Measurements from ENCODE around the gene NINJ2.
"Not testable (repeated sequence)": the region's sequence is repeated elsewhere in the genome, so short reads cannot be mapped to it uniquely, and the experiment has no call there.

Gene NINJ2, protein sequence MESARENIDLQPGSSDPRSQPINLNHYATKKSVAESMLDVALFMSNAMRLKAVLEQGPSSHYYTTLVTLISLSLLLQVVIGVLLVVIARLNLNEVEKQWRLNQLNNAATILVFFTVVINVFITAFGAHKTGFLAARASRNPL

GRCh38 chr12:663293-663871 is at the start of gene NINJ2:
NINJ2 (minus strand) TSS chr12:663445; CDS start chr12:663360, 85 bp downstream.
- TF ChIP-seq, protein P1, sequence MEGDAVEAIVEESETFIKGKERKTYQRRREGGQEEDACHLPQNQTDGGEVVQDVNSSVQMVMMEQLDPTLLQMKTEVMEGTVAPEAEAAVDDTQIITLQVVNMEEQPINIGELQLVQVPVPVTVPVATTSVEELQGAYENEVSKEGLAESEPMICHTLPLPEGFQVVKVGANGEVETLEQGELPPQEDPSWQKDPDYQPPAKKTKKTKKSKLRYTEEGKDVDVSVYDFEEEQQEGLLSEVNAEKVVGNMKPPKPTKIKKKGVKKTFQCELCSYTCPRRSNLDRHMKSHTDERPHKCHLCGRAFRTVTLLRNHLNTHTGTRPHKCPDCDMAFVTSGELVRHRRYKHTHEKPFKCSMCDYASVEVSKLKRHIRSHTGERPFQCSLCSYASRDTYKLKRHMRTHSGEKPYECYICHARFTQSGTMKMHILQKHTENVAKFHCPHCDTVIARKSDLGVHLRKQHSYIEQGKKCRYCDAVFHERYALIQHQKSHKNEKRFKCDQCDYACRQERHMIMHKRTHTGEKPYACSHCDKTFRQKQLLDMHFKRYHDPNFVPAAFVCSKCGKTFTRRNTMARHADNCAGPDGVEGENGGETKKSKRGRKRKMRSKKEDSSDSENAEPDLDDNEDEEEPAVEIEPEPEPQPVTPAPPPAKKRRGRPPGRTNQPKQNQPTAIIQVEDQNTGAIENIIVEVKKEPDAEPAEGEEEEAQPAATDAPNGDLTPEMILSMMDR (IDR thresholded peaks at IDR 0.05; ENCODE audit: low read depth, low read length): no peak
- H3K4me3 ChIP-seq (ENCODE audit: low read depth, low read length): no peak within 1 kb of the TSS

DNA sequence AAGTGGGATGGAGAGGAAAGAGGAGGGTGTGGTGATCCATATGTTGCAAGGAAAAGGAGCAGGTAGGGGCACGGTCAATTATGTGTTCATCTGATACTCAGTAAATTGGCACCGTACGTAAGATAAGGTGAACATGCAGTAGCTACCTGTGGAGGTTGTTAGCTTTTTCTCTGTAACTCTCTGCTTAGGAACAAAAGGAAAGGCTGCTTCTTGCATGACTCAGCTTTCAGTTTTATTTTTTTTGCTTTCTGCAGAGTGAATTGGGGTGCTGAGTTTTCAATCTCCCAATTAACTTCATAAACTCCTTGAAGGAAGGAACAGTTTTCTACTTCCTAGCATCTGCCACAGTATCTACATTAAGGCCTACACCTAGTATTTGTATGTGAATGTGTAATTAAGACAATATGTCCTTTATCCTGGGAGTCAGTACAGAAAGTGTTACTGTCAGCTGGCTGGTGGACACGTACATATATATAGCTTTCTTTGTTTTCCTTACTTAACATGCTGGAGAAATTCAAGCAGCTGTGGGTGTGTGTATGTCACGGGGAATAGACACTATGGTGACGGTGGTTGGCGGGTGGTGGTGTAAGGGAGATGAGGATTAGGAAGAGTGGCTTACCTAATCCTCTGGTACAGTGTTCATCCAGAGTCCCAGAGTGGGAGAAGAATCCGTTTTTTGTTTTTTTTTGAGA is 49.1 kb upstream of the NINJ2 start:
- TF ChIP-seq, protein P1 (IDR thresholded peaks at IDR 0.05; ENCODE audit: low read depth, low read length): no peak
- H3K4me3 ChIP-seq (ENCODE audit: low read depth, low read length): no peak overlapping the region

- no peak overlapping the region for H3K4me3 ChIP-seq (ENCODE audit: low read depth, low read length)
- TF ChIP-seq, protein P1 (IDR thresholded peaks at IDR 0.05; ENCODE audit: low read depth, low read length): no peak
These were observed 46.3 kb upstream of the NINJ2 start for GRCh38 chr12:709455-710020.

- not testable (repeated sequence) for H3K4me3 ChIP-seq (ENCODE audit: low read depth, low read length)
These were observed 44.8 kb upstream of the NINJ2 start for GRCh38 chr12:708084-708483.

DNA sequence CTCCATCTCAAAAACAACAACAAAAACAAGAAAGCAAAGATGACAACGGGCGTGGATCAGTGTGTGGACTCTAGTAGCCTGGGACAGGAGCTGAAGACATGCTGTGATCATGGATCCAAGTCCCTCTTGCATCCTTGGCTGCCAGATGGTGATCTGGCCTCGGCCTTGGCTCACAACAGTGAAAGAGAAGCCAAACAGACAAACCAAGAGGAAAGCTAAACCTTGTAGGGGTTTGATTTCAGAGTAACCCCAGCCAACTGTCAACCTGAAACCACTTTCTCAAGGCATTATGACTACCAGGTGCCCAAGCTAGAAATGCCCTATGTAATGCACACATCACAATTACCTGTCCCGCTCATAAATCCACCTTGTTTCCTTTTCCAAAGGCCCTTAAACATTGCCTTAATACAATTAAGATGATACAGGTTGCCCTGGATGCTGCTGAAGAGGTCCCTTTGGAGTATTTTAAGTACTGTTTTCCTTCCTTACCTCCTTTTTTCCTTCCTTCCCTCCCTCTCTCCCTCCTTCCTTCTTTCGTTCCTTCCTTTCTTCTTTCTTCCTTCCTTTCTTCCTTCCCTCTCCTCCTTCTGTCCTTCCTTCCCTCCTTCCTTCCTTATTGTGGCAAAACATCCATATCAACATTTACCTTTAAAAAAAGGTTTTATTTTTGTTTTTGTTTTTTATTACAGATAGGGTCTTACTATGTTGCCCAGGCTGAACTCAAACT is 41.4 kb upstream of the NINJ2 start:
- H3K4me3 ChIP-seq (ENCODE audit: low read depth, low read length): no peak overlapping the region
- TF ChIP-seq, protein P1 (IDR thresholded peaks at IDR 0.05; ENCODE audit: low read depth, low read length): no peak

- TF ChIP-seq, protein P1 (IDR thresholded peaks at IDR 0.05; ENCODE audit: low read depth, low read length): no peak
- no peak overlapping the region for H3K4me3 ChIP-seq (ENCODE audit: low read depth, low read length)
These were observed 38.8 kb upstream of the NINJ2 start for GRCh38 chr12:701896-702539.

DNA sequence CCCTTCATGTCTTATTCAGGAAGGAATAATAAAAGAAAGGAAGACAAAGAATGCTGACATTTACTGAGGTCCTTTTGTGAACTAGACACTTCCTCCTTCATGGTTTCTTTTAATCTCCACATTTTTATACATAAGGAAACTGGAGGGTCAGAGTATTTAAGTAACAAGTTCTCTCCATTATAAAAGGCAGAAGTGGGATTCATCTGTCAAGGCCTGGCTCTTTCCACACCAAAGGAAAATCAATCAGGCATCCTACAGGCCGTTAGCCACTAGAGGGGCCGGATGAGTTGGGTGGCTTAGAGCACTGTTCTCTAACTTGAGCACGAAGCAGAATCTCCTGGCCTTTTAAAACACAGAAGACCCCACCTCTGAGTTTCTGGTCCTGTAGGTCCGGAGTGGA is 36.8 kb upstream of the NINJ2 start:
- H3K4me3 ChIP-seq (ENCODE audit: low read depth, low read length): no peak overlapping the region
- TF ChIP-seq, protein P1 (IDR thresholded peaks at IDR 0.05; ENCODE audit: low read depth, low read length): no peak

- H3K4me3 ChIP-seq (ENCODE audit: low read depth, low read length): not testable (repeated sequence)
These were observed 35.0 kb upstream of the NINJ2 start for GRCh38 chr12:698222-698621.
